Liver (tissue), 9 donors: ENCODE measurements around the gene TNFRSF11A. TPM values are rescaled to one million over a fixed set of nuclear protein-coding genes. Genes with fewer than 3 reads are reported as not detected.

Experiments used
- DNase-seq: peaks from one replicate; pipeline ENCODE4 v3.0.0-alpha.2; 2017; ENCODE audit warnings: low spot score
- H3K27ac ChIP-seq, 2 donors: one replicate each; pipeline ENCODE4 v1.7.0; 2013; ENCODE audit warnings: inconsistent platforms in 2 of 2, low read length in 2 of 2, control low read depth in 1 of 2, low read depth in 1 of 2, mild to moderate bottlenecking in 1 of 2
- H3K27me3 ChIP-seq, 4 donors: one replicate each; pipeline versions ENCODE4 v1.6.1 to v1.7.0; 2013; ENCODE audit warnings: low read length in 3 of 4, inconsistent platforms in 1 of 4, mild to moderate bottlenecking in 1 of 4, moderate library complexity in 1 of 4; ENCODE audit not compliant: control insufficient read depth in 4 of 4, insufficient read depth in 4 of 4
- H3K36me3 ChIP-seq, 4 donors: one replicate each; pipeline versions ENCODE4 v1.6.1 to v1.7.0; 2013; ENCODE audit warnings: low read length in 3 of 4, mild to moderate bottlenecking in 3 of 4, low read depth in 1 of 4, moderate library complexity in 1 of 4; ENCODE audit not compliant: control insufficient read depth in 4 of 4, insufficient read depth in 3 of 4
- H3K4me1 ChIP-seq, 4 donors: one replicate each; pipeline versions ENCODE4 v1.6.1 to v1.7.0; 2013; ENCODE audit warnings: low read length in 3 of 4, mild to moderate bottlenecking in 3 of 4, moderate library complexity in 1 of 4; ENCODE audit not compliant: control insufficient read depth in 4 of 4, insufficient read depth in 4 of 4
- H3K4me3 ChIP-seq, 3 donors: one replicate each; pipeline versions ENCODE4 v1.6.1 to v1.7.0; 2013; ENCODE audit warnings: low read length in 3 of 3, control low read depth in 1 of 3, low read depth in 1 of 3, mild to moderate bottlenecking in 1 of 3
- H3K9ac ChIP-seq, 2 donors: one replicate each; pipeline ENCODE4 v1.7.0; 2013; ENCODE audit warnings: low read length in 2 of 2, mild to moderate bottlenecking in 2 of 2, moderate library complexity in 2 of 2, control low read depth in 1 of 2, low read depth in 1 of 2
- H3K9me3 ChIP-seq, 4 donors: one replicate each; pipeline versions ENCODE4 v1.6.1 to v1.7.0; 2013; ENCODE audit warnings: low read length in 3 of 4; ENCODE audit not compliant: control insufficient read depth in 4 of 4
- ATF3 ChIP-seq: IDR thresholded peaks from 2 replicates; pipeline ENCODE4 v1.6.1; 2016; ENCODE audit warnings: antibody characterized with exemption
- CTCF ChIP-seq: fragments of 150-350 bp; IDR thresholded peaks from 2 replicates; pipeline ENCODE4 v1.5.1; 2017; ENCODE audit warnings: improper control_type of control experiment, low read depth, low read length; ENCODE audit not compliant: missing input control
- EGR1 ChIP-seq, 2 donors: IDR thresholded peaks; 2 replicates each; pipeline ENCODE4 v1.6.1; 2016 to 2018; ENCODE audit warnings: antibody characterized with exemption in 2 of 2, low read depth in 2 of 2
- FOXA1 ChIP-seq: IDR thresholded peaks from 2 replicates; pipeline ENCODE4 v1.6.1; 2016; ENCODE audit warnings: antibody characterized with exemption
- NR2F2 ChIP-seq: IDR thresholded peaks from 2 replicates; pipeline ENCODE4 v1.6.1; 2016; ENCODE audit warnings: antibody characterized with exemption
- REST ChIP-seq: IDR thresholded peaks from 2 replicates; pipeline ENCODE4 v1.6.1; 2016; ENCODE audit warnings: antibody characterized with exemption, mild to moderate bottlenecking
- SP1 ChIP-seq: IDR thresholded peaks from 2 replicates; pipeline ENCODE4 v1.6.1; 2018; ENCODE audit warnings: antibody characterized with exemption, mild to moderate bottlenecking
- TAF1 ChIP-seq: conservative IDR thresholded peaks from 2 replicates; pipeline ENCODE4 v1.6.1; 2016; ENCODE audit warnings: antibody characterized with exemption, mild to moderate bottlenecking
- YY1 ChIP-seq: IDR thresholded peaks from 2 replicates; pipeline ENCODE4 v1.6.1; 2016; ENCODE audit warnings: antibody characterized with exemption, mild to moderate bottlenecking
- WGBS: extraction: QIAGEN DNeasy Blood & Tissue Kit; methylation state at CpG from one replicate; pipeline ENCODE4 v1.1.7; 2013; 5-methylcytosine and 5-hydroxymethylcytosine counted together
- polyA plus RNA-seq, 2 donors: library from polyadenylated mRNA; stranded (reverse) in 1 of 2; unstranded in 1 of 2; fragments of 200-250 nt in 1 of 2; fragments of >200 nt in 1 of 2; fragmentation: Nextera tagmentation in 1 of 2; extraction: Ambion mirVana in 1 of 2; gene quantifications; one replicate each; pipeline versions ENCODE4 v1.2.1 to v1.2.3, GENCODE V29; 2013 to 2015
- total RNA-seq, 2 donors: library from RNA; depleted of rRNA; stranded (reverse); fragments of >200 nt; gene quantifications; one replicate each; pipeline ENCODE4 v1.2.3, GENCODE V29; 2014
- donor health status: healthy.
- donor health status: healthy.
- donor health status: healthy.
- donor health status: healthy.
- donor health status: healthy.

The TNFRSF11A gene
- total RNA-seq (1 to 10 TPM; 1.3 to 1.8 TPM), polyA plus RNA-seq (under 1 TPM; 0.32 to 0.48 TPM)

- no peak within 1 kb of the TSS for H3K27ac ChIP-seq
- peak within 1 kb of the TSS in 1 of 2 donors; percentile 15 for H3K9ac ChIP-seq
- H3K9me3 ChIP-seq = no peaks in the 10 kb centered on the region
- 2% methylated on average over 99 of the region's 99 CpGs for WGBS
- peaks cover 0 to 18% (median 13%) of the 10 kb centered on the region in 4 donors for H3K4me1 ChIP-seq
- peak; percentile 34 for TF ChIP-seq CTCF
- TF ChIP-seq FOXA1 = no peak
- peaks cover 0 to 11% (median 0%) of the 10 kb centered on the region in 4 donors for H3K27me3 ChIP-seq
- H3K4me3 ChIP-seq = peak within 1 kb of the TSS; percentile 20 to 73 (median 67)
- no peaks in the 10 kb centered on the region for H3K36me3 ChIP-seq
- peak; percentile 75 for DNase-seq
These were observed at the start of gene TNFRSF11A for GRCh38 chr18:62324917-62325805. Gene TNFRSF11A, plus strand, starts transcription at chr18:62325310. Its CDS starts 43 bp downstream, at chr18:62325353.

GRCh38 chr18:62277045-62277444 is 48.1 kb upstream of the TNFRSF11A start:
- no peak overlapping the region for H3K4me3 ChIP-seq
- no peak overlapping the region for H3K9ac ChIP-seq
- WGBS = 89% methylated on average over 1 of the region's 1 CpG
- peaks cover 4 to 11% (median 9%) of the 10 kb centered on the region in 4 donors for H3K36me3 ChIP-seq
- no peaks in the 10 kb centered on the region for H3K27me3 ChIP-seq
- TF ChIP-seq EGR1 (IDR thresholded peaks at IDR 0.05; ENCODE audit: low read depth in 2 of 2) (no peak), CTCF (no peak)
- H3K9me3 ChIP-seq = no peaks in the 10 kb centered on the region
- DNase-seq = no peak
- H3K27ac ChIP-seq = no peak overlapping the region
- H3K4me1 ChIP-seq = peaks cover 0 to 1% (median 0%) of the 10 kb centered on the region in 4 donors

DNA sequence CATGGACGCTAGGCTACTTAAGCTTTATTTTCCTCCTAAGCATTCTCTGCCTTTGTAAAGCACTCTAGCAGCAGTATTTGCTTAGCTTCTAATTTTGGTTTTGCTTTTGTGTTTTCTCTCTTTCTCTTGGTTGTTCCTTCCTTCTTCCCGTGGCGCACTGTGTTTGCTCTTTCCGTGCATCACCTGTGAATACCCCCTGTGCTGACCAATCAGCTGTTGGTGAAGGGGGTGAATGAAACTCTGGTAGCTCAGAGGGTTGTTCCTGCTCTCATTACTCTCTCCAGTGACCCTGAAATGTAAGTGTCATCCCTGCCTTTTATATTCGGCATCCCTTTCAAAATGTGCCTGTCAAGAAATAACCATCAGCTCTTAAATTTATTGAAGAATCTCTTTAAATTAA is 45.5 kb upstream of the TNFRSF11A start:
- no peak overlapping the region for H3K4me3 ChIP-seq
- H3K4me1 ChIP-seq = peaks cover 0 to 5% (median 1%) of the 10 kb centered on the region in 4 donors
- no peaks in the 10 kb centered on the region for H3K27me3 ChIP-seq
- H3K9ac ChIP-seq = no peak overlapping the region
- DNase-seq = no peak
- H3K27ac ChIP-seq = no peak overlapping the region
- WGBS = 80% methylated on average over 5 of the region's 5 CpGs
- H3K36me3 ChIP-seq = peaks cover 3 to 12% (median 9%) of the 10 kb centered on the region in 4 donors
- TF ChIP-seq SP1 (no peak), TAF1 (no peak), YY1 (no peak), EGR1 (IDR thresholded peaks at IDR 0.05; ENCODE audit: low read depth in 2 of 2) (no peak), ATF3 (no peak), NR2F2 (no peak), REST (no peak)
- H3K9me3 ChIP-seq = no peaks in the 10 kb centered on the region
